T follicular helper cell (primary cell): ENCODE results near the gene LRPPRC.
"Not testable (repeated sequence)": the region's sequence is repeated elsewhere in the genome, so short reads cannot be mapped to it uniquely, and the experiment has no call there.

Experiments
- DNase-seq: peaks from one replicate; pipeline ENCODE4 v3.0.0-alpha.2; 2020; ENCODE audit warnings: low read depth
- total RNA-seq, 2 experiments: gene quantifications; one replicate each; lab custom pipeline; 2026; lab: John Stamatoyannopoulos, UW

The LRPPRC gene
- total RNA-seq = 221 to 550 reads per million in 2 experiments

DNA sequence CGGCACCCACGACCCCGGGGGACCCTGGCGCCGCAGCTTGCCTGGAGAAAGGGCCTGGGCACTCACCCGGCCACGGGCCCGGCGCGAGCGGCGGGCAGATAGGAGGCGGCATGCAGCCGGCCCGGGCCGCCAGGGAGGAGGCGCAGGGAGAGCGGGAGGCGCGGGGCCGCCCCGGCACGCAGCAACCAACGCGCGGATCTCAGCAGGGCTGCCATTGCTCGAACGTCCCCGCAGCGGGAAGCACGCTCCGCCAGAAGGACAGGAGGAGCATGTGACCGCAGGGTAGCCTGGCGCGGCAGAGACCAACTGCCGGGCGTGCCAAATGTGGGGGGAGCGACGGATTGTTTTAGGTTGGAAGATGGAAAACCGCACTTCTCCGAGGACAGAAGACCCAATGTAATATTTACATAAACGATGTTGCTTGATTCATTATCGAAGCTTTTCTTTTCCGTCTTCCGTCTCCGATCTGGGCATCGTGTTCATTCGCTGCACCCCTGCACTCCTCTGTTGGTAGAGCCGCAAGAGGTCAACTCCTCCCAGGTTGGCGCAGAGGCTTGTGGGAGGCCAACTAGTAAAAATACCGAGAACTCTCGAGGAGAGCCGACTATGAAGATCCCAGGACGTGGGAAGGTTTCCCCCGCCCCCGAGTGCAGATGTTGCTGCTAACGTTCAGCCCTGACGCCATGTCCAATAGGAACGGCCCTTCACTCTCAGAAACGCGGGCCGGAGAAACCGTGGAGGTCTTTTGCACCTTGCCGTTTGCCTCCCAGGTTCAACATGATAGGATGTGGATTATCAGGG lies at the start of gene LRPPRC:
Gene LRPPRC, minus strand, starts transcription at position 257 of the 801 bp plus-strand sequence. Its CDS starts 42 bp downstream, at position 215.
- DNase-seq = peak; percentile 86

DNA sequence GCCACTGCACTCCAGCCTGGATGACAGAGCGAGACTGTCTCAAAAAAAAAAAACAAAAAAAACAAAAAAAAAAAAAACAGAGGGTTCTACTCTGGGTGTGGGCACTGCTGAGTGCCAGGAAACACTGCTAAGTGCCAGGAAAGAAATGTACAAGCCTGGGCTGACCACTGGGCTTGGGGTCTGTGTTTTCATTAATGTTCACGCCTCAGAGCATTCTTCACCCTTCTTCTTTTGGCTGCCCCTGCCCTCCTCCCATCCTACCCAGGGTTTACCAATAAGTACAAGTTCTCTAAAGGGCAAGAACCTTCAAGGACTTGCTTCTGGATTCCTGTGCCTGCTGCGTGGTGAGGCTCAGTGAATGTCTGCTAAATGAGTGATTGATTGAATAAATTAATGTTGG lies 49.3 kb upstream of the LRPPRC start:
- DNase-seq = no peak

DNA sequence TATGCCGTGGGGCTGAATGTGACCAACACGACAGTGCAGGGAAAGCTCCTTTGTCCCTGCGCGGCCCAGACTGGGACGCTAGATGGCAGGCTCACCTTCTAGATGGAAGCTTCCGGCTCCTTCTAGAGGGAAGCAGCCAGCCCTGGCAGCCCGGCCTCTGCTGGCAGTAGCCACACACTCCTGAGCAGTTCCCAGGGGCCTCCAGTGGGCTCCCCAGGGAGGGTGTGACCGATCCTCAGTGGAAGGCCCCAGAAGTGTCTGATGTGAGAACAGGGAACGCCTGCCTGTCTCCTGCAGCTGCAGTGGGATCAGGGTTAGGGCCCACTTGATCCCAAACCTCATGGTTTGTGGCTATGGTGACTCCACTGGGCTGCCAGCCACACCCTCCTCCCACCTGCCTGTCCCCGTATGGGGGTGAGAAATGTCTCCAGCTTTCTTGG lies 48.5 kb upstream of the LRPPRC start:
- peak; percentile 60 for DNase-seq

DNA sequence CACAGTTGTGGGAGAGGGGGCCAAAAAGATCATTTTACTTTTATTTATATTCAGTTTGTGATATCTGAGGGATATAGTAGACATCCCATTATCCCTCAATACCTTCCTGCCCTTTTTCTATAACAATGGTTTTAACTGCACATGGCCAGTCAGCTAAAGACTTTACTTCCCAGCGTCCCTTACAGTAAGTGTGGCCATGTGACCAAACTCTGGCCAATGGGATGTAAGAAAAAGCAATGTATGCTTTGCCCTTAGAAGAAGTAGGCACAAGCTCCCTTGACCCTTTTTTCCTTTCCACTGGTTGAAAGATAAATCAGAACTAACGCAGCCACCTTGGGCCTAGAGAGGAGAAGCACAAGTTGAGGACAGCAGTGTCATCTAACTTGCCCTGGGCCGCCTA lies 44.6 kb upstream of the LRPPRC start:
- DNase-seq = no peak

DNA sequence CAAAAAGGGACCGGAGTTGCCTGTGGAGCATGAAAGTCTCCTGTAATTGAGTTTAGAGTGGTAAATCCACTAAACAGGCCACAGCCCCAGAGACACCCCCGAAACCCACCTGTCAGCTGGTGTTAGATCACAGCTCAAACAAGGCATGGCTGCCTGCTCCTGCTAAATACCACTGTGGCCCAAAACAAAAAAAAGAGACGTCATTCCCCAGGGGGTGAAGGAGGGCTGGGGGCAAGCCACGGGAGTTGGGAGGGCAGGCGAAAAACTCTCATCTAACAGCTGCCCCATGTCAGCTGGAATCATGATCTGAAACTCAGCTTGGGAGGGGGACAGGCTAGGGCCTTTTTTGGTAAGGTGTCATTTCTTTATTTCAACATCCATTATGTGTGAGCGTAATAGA lies 42.5 kb upstream of the LRPPRC start:
- no peak for DNase-seq

DNA sequence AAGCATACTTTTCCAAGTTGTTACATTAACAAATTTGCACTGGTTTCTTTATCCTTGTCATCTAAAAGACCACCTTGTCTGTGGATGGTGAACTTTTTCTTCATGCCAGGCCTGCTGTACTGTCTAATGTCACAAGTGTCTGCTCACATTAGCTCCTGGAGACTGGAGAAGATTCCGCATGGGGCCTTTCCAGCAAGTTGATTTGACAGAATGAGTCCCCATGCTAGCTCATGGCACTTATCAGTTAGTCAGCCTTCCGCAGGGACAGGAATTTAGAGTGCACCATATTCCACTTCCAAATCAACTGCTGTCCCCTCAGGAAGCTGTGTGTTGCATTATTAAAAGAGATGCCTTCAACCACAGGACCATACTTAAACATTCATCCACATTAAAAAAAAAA lies 41.4 kb upstream of the LRPPRC start:
- no peak for DNase-seq

DNA sequence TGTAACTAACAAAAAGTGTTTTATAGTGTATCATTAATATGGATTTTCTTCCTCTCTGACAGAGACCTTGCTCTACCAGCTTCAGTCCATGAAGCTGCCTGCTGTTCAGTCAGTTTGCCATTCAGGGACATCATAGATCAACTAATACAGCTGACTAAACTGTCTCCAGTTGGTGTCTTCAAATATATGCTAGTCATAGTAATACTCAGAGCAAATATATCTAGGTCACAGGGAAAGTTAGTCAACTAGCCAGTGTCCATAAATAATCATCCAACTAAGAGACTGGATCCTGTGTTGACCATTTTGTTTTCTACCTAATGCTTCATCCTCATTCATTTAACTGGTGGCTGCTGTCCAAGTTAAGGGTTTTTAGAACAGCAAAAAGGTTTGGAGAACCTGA lies 38.2 kb upstream of the LRPPRC start:
- DNase-seq = no peak

DNA sequence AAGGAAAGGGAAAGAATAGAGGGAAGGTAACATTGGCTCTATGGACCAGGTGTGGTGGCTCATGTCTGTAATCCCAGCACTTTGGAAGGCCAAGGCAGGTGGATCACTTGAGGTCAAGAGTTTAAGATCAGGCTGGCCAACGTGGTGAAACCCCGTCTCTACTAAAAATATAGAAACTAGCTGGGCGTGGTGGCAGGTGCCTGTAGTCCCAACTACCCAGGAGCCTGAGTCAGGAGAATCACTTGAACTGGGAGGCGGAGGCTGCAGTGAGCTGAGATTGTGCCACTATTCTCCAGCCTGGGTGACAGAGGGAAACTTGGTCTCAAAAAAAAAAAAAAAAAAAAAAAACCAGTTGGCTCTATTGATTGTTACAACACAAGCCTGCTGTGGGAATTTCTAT lies 31.3 kb upstream of the LRPPRC start:
- not testable (repeated sequence) for DNase-seq

DNA sequence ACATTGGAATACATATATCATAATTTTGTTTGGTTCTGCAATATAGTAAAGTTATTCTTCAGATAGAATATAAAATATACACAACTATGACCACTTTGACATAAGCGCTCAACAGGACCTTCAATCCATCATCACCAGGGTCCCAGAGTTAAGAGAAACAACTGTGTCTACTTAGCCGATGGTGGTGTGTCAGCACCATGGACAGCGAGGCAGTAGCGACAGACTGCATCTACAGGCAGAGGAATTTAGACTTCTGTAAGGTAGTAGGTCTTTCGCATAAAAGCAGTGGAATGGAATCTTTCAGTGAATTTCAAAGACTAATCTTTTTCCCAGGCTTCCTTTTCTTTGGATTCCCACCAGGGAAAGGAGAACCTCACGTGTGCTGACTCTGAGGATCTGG lies 20.5 kb upstream of the LRPPRC start:
- no peak for DNase-seq

DNA sequence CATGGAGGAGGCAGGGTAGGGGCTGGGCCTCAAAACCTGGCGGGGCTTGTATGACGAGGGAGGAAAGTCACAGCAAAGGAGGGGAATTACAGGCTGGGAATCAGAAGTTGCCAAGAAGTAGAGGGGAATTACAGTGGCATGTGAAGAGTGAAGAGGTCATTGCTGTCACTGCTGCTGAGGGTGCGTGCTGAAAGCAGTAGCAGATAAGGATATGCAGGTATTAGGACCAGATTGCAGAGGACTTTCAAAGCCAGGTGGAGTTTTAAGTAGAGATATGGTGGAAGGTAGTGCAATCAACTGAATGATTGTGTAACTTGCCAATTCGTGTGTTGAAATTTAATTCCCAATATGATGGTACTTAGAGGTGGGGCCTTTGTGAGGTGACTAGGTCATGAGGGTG lies 19.4 kb upstream of the LRPPRC start:
- DNase-seq = no peak

DNA sequence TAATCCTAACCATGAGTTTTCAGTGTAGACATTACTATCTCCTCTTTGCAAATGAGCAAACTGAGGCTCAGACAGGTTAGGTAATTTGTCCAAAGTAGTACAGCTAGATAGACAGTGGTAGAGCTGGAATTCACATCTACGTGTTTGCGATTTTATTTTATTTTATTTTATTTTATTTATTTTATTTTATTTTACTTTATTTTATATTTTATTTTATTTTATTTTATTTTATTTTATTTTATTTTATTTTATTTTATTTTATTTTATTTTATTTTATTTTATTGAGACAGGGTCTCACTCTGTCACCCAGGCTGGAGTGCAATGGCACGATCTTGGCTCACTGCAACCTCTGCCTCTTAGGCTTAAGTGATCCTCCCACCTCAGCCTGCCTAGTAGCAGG lies 17.4 kb upstream of the LRPPRC start:
- not testable (repeated sequence) for DNase-seq

DNA sequence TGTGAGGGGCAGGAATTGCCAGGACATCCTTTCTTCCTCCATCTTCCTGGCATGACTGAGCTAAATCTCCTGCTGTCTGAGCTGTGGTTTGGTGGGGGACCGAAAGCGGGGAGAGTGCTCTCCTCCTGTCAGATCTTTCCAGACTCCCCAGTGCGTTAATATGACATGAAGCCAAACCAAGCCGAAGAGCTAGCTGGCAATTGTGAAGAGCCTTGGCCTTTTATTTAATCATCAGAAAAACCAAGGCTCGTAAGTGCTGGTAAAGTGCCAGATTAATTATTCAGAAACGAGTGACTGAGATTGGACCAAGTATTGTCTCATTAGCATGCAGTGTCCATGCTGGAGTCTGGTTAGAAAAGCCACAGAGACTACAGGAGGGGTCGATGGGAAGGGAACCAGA lies 14.5 kb upstream of the LRPPRC start:
- no peak for DNase-seq

DNA sequence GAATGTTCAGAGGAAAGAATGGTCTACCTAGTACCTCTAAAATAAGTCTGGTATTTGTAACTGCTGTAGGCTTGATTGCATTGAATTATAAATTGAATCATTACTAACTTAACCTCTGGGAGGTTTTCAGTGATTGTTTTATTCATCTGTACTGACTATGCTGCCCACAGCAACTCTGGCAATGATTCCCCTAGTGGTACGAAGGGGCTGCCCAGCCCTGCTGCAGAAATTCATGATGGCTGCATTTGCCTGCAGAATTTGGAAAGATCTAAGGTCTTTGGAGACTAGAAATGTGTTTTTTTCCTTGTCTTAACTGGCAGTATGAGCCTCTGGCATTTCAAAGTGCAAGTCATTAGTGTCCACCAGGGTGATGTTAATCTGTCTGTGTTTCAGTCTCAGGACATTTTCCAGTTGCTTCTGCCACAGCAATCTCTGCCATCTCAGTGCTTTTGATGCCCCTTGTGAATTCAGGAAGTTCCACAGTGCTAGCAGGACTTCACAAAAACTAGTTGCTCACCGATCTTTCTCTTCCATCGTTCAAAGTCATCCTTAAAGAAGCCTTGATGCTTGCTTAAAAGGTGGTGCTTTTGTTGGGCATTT lies 13.4 kb upstream of the LRPPRC start:
- DNase-seq = no peak

DNA sequence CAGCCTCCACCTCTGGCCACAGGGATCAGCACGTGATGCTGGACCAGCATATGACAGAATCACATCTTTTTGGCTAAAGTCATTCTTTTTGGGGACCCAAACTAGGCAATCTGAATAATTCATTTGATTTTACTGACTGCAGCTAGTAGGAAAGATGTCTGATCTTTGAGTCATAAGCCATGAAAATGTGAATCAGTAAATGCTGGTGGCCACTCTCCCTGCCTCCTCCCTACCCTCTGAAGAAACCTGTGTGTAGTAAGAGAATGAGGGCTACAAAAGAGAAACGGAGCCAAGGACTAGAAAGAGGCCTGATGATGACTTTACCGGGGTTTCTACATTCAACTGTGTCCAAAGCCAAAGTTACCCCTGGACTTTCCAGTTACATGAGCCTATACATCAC lies 10.1 kb upstream of the LRPPRC start:
- DNase-seq = no peak

DNA sequence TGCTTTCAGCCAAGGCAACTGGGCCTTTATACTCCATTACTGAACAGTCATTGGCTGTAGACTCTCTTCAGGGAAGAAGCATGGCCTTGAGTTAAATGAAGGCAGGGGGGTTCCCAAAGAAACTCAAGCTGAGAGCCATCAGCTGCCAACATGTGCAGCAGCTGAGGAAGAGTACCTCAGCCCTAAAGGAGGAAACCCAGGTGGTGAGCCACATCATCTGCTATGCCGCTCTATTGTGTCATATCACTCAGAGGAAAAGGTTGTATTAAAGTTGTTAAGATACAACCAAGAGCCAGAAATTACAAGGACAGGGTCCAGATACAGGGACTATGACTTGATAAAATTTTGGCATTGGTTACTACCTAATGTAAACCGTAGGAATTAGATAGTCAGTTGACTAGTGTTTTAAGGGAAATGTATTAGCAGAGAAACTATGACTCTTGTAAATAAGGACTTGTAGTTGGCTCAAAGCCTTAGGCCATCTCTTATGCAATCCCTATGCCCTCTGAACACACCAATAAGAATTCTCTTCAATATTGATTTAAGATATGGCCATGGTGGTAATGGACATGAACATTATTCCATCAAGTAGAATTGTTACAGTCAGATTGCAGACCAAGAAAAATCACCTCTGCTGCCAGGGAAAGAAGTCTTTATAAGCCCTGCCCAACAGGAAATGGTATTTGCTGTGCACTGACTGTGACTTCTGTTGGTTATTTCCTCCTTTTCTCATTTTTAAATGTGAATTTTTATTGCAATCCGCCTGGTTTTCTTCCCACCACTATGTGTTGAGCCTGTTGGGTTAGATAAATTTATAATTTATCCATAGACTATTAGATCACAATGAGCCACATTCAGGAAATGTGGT lies 9.2 kb upstream of the LRPPRC start:
- DNase-seq = no peak

DNA sequence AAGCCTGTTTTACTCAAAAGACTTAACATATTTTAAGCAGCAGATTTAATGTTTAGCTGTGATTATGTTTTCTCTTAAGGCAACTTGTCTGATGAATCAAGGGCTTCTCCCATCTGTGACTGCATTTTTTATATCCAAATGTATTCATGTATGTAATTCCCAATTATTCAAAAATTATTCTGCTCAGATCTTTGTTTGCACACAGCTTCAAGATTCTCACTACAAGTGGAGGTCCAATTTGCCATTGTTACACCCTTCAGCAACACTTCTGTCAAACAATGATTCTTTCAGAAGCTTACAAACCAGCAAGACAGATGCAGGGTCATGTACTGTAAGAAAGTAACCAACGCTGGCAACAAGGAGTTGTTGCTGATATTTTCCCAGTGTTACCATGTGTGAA lies 5.9 kb upstream of the LRPPRC start:
- DNase-seq = no peak

DNA sequence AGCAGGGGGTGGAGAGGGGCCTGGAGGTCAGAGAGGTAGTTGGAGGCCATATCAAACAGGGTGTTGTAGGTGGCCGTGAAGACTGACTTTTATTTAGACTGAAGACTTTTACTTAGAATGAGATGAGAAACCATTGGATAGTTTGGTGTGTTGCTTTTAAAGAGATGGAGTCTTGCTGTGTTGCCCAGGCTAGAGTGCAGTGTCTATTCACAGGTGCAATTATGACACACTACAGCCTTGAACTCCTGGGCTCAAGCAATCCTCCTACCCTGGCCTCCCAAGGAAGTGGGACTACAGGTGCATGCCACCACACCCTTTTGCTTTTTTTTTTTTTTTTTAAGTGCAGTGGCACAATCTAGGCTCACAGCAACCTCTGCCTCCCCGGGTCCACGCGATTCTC lies 2.5 kb upstream of the LRPPRC start:
- DNase-seq = no peak

DNA sequence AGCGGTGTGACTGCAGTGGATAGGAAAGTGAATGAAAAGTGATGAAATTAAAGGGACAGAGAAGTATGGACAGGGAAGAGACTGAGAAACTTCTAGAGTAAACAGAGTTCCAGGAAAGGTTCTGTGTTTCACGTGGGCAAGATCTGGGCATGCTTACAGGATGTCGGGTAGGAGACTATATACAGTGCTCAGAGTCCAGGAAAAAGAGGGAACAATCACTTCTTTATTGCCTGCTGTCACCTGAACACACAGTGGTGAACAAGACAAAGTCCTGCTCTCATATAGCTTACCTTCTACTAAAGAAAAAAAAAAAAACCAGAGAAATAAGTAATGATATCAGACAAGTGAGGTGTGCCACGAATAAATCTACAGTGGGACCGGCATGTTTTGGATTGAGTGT lies 2.4 kb downstream of the LRPPRC start:
- no peak for DNase-seq

DNA sequence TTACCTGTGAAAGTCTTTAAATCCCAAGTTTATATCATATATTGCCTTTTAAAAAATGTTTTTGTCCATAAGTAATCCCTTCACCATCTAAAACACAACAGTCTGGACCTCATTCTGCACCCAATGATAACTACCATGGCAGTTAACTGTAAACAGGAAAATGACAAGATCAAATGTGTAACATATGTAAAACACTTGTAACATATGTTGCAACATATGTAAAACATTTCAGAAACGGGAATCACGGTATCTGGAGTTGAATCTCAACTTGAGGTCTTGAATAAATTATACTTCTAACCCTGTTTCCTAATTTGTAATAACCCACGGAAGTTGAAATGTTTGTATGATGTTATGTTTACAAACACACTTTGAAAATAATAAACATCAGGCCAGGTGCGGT lies 6.2 kb downstream of the LRPPRC start:
- no peak for DNase-seq

DNA sequence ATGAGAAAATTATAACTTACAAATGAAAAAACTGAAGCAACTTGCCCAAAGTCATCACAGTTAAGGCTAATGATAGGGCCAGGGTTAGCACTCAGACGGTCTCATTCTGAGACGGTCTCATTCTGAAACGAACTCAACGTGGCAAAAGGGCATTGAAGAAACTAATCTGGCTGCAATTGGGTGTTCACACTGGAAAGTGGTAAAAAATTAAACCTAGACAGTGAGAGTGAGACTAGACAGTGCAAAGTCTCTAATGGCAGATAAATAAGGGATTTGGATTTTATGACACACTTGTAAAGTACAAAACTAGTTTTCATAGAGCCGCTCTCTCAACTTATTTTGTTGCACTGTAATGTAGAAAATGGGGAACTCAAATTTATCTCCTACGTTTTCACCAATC lies 9.2 kb downstream of the LRPPRC start:
- no peak for DNase-seq

DNA sequence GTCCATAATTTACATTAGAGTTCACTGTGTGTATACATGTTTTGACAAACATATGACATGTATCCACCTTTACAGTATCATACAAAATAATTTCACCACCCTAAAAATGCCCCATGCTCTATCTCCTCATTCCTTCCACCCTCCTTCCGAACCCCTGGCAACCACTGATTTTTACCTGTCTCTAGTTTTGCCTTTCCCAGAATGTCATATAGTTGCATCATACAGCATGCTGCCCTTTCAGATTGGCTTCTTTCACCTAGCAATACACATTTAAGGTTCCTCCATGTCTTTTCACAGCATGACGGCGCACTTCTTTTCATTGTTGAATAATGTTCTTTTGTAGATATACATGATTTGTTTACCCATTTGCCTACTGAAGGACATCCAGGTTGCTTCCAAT lies 10.4 kb downstream of the LRPPRC start:
- no peak for DNase-seq

DNA sequence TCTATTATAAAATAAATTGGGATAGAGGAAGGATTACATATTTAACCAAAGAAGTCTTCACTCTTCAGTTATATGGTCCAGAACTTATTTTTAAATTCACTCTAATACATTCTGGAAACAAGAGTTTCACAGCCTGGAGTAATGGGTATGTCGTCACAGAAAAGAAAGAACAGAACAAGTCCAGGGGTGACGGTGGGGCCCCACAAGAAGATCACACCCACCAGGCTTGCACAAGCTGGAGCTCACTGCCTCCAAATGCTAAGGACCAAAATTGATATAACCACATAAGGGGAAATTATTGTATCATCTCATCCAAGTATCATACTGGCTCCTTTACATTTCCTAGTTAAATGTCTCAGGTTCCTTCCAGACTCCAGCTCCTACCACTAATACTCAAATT lies 11.3 kb downstream of the LRPPRC start:
- no peak for DNase-seq

DNA sequence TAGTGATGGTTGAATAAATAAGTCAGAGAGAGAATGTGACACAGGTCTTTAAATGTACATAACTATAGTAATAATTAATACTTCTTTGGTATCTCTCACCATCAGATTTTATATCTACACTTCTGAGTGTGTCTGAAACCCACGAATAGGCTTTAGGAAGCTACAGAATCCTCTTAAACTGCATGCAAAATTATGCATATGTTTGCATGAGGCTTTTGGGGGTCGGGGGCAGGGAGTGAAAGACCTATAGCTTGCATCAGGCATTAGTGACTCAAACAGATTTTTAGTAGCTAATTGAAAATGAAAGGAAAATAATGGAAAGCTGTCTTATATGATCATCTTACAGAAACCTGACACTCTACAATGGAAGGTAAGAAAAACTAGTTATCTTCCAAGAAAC lies 14.9 kb downstream of the LRPPRC start:
- no peak for DNase-seq
